Lower leg skin (tissue), 4 donors: ENCODE data around the gene OGG1. TPM values are rescaled to one million over a fixed set of nuclear protein-coding genes. Genes with fewer than 3 reads are reported as not detected.

Source experiments
- DNase-seq, 2 donors: peaks; one replicate each; pipeline ENCODE4 v3.0.0-alpha.2; 2019; ENCODE audit warnings: low spot score in 2 of 2
- H3K4me3 ChIP-seq: fragments of 200-600 bp; sonication (generic); 2 replicates; pipeline ENCODE4 v1.5.1; 2017; ENCODE audit warnings: mild to moderate bottlenecking, low read depth; ENCODE audit not compliant: poor library complexity, severe bottlenecking
- POLR2A ChIP-seq, 2 donors: fragments of 450-650 bp; IDR thresholded peaks; one replicate each; pipeline ENCODE4 v1.6.1; 2016 to 2017; ENCODE audit warnings: antibody characterized with exemption in 2 of 2, mild to moderate bottlenecking in 1 of 2, moderate library complexity in 1 of 2
- WGBS, 2 donors: methylation state at CpG; one replicate each; pipeline ENCODE4 v1.1.5; 2018; 5-methylcytosine and 5-hydroxymethylcytosine counted together
- intact Hi-C: fragments of 100-400 bp; cut with DNase I; formaldehyde crosslinking; loops from one replicate; pipeline ENCODE4 v1.15.0; 2023; ENCODE audit warnings: low total_unique reads
- total RNA-seq, 4 donors: library from RNA; depleted of rRNA; stranded (reverse); fragments of >200 nt; gene quantifications; one replicate each; pipeline ENCODE4 v1.1.0, GENCODE V29; 2016
- TF ChIP-seq, protein P1 (sequence below), 3 donors: fragments of 450-650 bp; IDR thresholded peaks; one replicate each; pipeline ENCODE4 v1.5.1; 2016; ENCODE audit warnings: antibody characterized with exemption in 3 of 3, mild to moderate bottlenecking in 3 of 3, moderate library complexity in 2 of 3

The OGG1 gene
- total RNA-seq, 4 donors from 2014 or later: 7.9 to 27.2 (median 17.4) TPM

DNA sequence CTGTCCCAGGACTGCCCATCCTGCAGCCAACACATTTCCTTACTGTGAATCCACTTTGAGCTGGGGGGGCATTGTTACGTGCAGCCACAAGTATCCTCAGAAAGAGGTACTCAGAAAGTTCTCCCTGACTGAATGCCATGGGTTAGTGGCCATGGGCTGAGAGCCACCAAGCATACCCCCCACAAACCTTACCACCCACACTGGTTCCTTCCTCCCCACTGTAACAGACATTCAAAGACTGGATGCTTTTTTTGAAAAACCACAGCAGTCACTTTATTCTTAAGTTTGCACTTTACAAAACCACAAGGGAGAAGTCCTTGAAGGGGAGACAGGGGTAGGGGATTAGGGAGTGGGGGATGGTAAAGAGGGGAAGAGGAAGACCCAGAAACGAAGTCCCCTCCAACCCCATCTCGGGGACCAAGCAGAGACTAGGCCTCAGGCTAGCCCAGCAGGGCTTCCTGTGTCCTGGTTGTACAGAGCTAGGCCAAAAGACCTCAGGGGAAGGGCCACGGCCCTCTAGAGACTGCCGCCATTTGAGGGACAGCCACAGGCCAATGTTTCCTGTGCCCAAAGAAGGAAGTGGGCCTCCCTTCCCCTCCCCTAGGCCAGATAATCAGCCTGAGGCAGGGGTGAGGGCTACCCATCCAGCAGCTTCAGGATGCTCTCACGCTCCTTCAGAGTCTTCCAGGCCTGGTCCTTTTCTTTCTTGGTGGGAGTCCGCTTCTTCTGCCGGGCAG lies 30.1 kb downstream of the OGG1 start:
- no peak for TF ChIP-seq POLR2A (IDR thresholded peaks at IDR 0.05)
- TF ChIP-seq, protein P1, sequence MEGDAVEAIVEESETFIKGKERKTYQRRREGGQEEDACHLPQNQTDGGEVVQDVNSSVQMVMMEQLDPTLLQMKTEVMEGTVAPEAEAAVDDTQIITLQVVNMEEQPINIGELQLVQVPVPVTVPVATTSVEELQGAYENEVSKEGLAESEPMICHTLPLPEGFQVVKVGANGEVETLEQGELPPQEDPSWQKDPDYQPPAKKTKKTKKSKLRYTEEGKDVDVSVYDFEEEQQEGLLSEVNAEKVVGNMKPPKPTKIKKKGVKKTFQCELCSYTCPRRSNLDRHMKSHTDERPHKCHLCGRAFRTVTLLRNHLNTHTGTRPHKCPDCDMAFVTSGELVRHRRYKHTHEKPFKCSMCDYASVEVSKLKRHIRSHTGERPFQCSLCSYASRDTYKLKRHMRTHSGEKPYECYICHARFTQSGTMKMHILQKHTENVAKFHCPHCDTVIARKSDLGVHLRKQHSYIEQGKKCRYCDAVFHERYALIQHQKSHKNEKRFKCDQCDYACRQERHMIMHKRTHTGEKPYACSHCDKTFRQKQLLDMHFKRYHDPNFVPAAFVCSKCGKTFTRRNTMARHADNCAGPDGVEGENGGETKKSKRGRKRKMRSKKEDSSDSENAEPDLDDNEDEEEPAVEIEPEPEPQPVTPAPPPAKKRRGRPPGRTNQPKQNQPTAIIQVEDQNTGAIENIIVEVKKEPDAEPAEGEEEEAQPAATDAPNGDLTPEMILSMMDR (IDR thresholded peaks at IDR 0.05): no peak
- 70 to 72% methylated on average over 8 of the region's 8 CpGs for WGBS, 2 donors
- H3K4me3 ChIP-seq: no peak overlapping the region
- intact Hi-C loops: no loop called here
- no peak for DNase-seq

- TF ChIP-seq, protein P1 (IDR thresholded peaks at IDR 0.05): no peak
- no peak for TF ChIP-seq POLR2A (IDR thresholded peaks at IDR 0.05)
- no peak for DNase-seq
- intact Hi-C loops: no loop called here
- no peak overlapping the region for H3K4me3 ChIP-seq
- WGBS, 2 donors: 77 to 87% methylated on average over 10 of the region's 10 CpGs
These were observed 30.7 kb downstream of the OGG1 start for GRCh38 chr3:9780458-9780812.

GRCh38 chr3:9780910-9781309 lies 31.2 kb downstream of the OGG1 start:
- no peak for TF ChIP-seq POLR2A (IDR thresholded peaks at IDR 0.05)
- TF ChIP-seq, protein P1 (IDR thresholded peaks at IDR 0.05): no peak
- DNase-seq: no peak
- 90 to 93% methylated on average over 4 of the region's 4 CpGs for WGBS, 2 donors
- H3K4me3 ChIP-seq: no peak overlapping the region
- intact Hi-C loops: no loop called here

DNA sequence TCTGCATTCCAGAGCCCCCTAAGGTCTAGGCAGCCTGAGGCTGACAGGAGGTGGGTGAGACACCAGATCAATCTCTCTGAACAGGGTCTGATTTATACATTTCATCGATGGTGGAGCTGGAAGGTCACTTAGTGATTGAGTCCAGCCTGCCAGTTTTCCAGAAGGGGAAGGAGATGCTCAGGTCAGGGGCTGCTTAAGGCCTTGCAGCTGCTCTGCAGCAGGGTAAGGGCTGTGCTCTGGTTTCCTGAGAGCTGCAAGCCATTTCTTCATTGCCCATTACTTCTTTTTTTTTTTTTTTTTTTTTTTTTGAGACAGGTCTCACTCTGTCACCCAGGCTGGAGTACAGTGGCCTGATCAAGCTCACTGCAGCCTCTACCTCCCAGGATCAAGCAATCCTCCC lies 31.8 kb downstream of the OGG1 start:
- H3K4me3 ChIP-seq: no peak overlapping the region
- no peak for DNase-seq
- intact Hi-C loops: no loop called here
- WGBS, 2 donors: 67 to 76% methylated on average over 1 of the region's 1 CpG
- TF ChIP-seq POLR2A (IDR thresholded peaks at IDR 0.05): no peak
- TF ChIP-seq, protein P1 (IDR thresholded peaks at IDR 0.05): no peak

DNA sequence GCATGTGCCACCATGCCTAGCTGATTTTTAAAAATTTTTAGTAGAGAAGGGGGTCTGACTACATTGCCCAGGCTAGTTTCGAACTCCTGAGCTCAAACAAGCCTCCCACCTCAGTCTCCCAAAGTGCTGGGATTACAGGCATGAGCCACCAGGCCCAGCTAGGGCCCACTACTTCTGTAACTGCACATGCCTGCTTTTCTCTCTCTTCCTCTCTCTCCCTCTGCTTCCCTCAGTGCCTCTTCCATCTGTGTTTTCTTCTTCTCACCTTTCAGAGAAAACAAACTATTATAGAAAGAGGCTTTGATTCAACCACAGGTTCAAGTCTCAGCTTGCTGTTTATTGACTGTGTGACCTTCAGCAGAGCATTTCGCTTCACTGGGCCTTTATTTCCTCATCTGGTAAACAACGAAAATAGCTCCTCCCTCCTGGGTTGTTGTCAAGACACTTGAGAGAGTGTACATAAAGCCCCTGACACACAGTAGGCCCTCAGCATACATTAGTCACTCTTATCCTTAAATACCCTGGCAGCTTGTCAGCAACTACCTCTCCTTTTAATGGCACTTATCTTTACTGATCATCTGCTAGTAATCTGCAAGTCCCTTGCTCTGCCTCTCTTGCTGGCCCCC lies 32.3 kb downstream of the OGG1 start:
- no peak for TF ChIP-seq POLR2A (IDR thresholded peaks at IDR 0.05)
- TF ChIP-seq, protein P1 (IDR thresholded peaks at IDR 0.05): no peak
- DNase-seq: no peak
- intact Hi-C loops: no loop called here
- no peak overlapping the region for H3K4me3 ChIP-seq
- WGBS, 2 donors: 72 to 73% methylated on average over 3 of the region's 3 CpGs
